Caco-2 (cell line): ENCODE data around the gene MEX3A. TPM values are rescaled to one million over a fixed set of nuclear protein-coding genes. Genes with fewer than 3 reads are reported as not detected.

Experiments used
- BruUV-seq: library from RNA; stranded (reverse); fragments of 400-500 nt; replicated peaks from 2 replicates; lab custom pipeline; 2021; lab: Mats Ljungman, UMichigan
- CTCF ChIA-PET: fragments of 300-600 bp; sonication (Branson Sonifier 250); formaldehyde crosslinking; loops from one replicate; lab custom pipeline; 2022; ENCODE audit warnings: antibody characterized with exemption; lab: Charles Lee
- POLR2A ChIA-PET: fragments of 300-600 bp; sonication (Branson Sonifier 250); formaldehyde crosslinking; loops from one replicate; lab custom pipeline; 2022; ENCODE audit warnings: antibody characterized with exemption; lab: Charles Lee
- DNase-seq, 2 experiments: peaks; one replicate each; pipeline versions ENCODE4 v3.0.0 to v3.0.0-alpha.2; 2020 to 2022
- H3K27me3 ChIP-seq: replicated peaks from 2 replicates; pipeline ENCODE4 v1.6.0; 2011; ENCODE audit warnings: low read length; ENCODE audit not compliant: control insufficient read depth, insufficient read depth
- H3K36me3 ChIP-seq: 2 replicates; pipeline ENCODE4 v1.5.1; 2011; ENCODE audit warnings: low read length; ENCODE audit not compliant: control insufficient read depth, insufficient read depth
- H3K4me1 ChIP-seq: fragments of 250-450 bp; sonication (Bioruptor Pico); 2 replicates; pipeline ENCODE4 v1.5.1; 2020; ENCODE audit warnings: mild to moderate bottlenecking
- H3K4me3 ChIP-seq: 2 replicates; pipeline ENCODE4 v1.5.1; 2011; ENCODE audit warnings: low read depth, mild to moderate bottlenecking, control low read depth, low read length
- H3K9me3 ChIP-seq: fragments of 250-450 bp; sonication (Bioruptor Pico); 2 replicates; pipeline ENCODE4 v1.5.1; 2020; ENCODE audit warnings: mild to moderate bottlenecking, moderate library complexity
- H3K27ac Mint-ChIP-seq: one replicate; pipeline ENCODE4 v1.8.0; 2022; ENCODE audit warnings: mixed read lengths; ENCODE audit not compliant: unreplicated experiment
- H3K27me3 Mint-ChIP-seq: one replicate; pipeline ENCODE4 v1.8.0; 2022; ENCODE audit warnings: mixed read lengths; ENCODE audit not compliant: insufficient read depth, unreplicated experiment
- H3K36me3 Mint-ChIP-seq: one replicate; pipeline ENCODE4 v1.8.0; 2022; ENCODE audit warnings: mild to moderate bottlenecking, mixed read lengths; ENCODE audit not compliant: insufficient read depth, unreplicated experiment
- H3K4me1 Mint-ChIP-seq: one replicate; pipeline ENCODE4 v1.8.0; 2022; ENCODE audit warnings: low read depth, mixed read lengths; ENCODE audit not compliant: unreplicated experiment
- H3K4me3 Mint-ChIP-seq: one replicate; pipeline ENCODE4 v1.8.0; 2022; ENCODE audit warnings: mild to moderate bottlenecking, moderate library complexity, mixed read lengths; ENCODE audit not compliant: unreplicated experiment
- H3K9me3 Mint-ChIP-seq: one replicate; pipeline ENCODE4 v1.8.0; 2022; ENCODE audit warnings: mixed read lengths; ENCODE audit not compliant: unreplicated experiment
- CTCF ChIP-seq, 2 experiments: fragments of 200-600 bp in 1 of 2; IDR thresholded peaks; 1 replicate in 1 of 2; 2 replicates in 1 of 2; pipeline versions ENCODE4 v1.5.1 to v1.8.0; 2011 to 2022; ENCODE audit warnings: antibody characterized with exemption in 1 of 2, control low read depth in 1 of 2, inconsistent platforms in 1 of 2, low read depth in 1 of 2, low read length in 1 of 2, mild to moderate bottlenecking in 1 of 2, moderate library complexity in 1 of 2; ENCODE audit not compliant: insufficient read depth in 1 of 2, severe bottlenecking in 1 of 2, unreplicated experiment in 1 of 2
- intact Hi-C: fragments of 100-400 bp; cut with micrococcal nuclease; formaldehyde crosslinking; loops from one replicate; pipeline ENCODE4 v1.10.0; 2022; ENCODE audit not compliant: unreplicated experiment
- total RNA-seq: library from RNA; stranded (reverse); gene quantifications from 2 replicates; pipeline ENCODE4 v1.2.3, GENCODE V29; 2022

The MEX3A gene
- total RNA-seq, 1 experiment from 2014 or later = 8.9 TPM

GRCh38 chr1:156078728-156079127, 3.5 kb downstream of the MEX3A start:
- Histone ChIP-seq H3K36me3 (no peaks in the 10 kb centered on the region; the same call in 1 of the 2 replicates), H3K9me3 (no peaks in the 10 kb centered on the region), H3K4me1 (peaks cover 3% of the 10 kb centered on the region; the same call in 1 of the 2 replicates), H3K4me3 (no peak overlapping the region), H3K27me3 (no peaks in the 10 kb centered on the region)
- intact Hi-C loops = no loop called here
- no TSS peak for BruUV-seq
- Mint-ChIP-seq H3K4me1 (peaks cover 10% of the 10 kb centered on the region), H3K4me3 (no peak overlapping the region), H3K9me3 (no peaks in the 10 kb centered on the region), H3K27me3 (no peaks in the 10 kb centered on the region), H3K36me3 (no peaks in the 10 kb centered on the region), H3K27ac (no peak overlapping the region)
- POLR2A ChIA-PET = interaction anchor here (0.7 kb wide), 1 partner anchor 427 kb away, joined by 3 read pairs; no protein-coding TSS in a partner anchor
- no peak for TF ChIP-seq CTCF (IDR thresholded peaks at IDR 0.05; ENCODE audit: insufficient read depth in 1 of 2, low read depth in 1 of 2, low read length in 1 of 2, severe bottlenecking in 1 of 2, unreplicated experiment in 1 of 2)
- DNase-seq = no peak
- CTCF ChIA-PET = no interaction called here

- no peaks in the 10 kb centered on the region; the same call in 1 of the 2 replicates for H3K36me3 ChIP-seq
- Mint-ChIP-seq H3K36me3 (peaks cover 5% of the 10 kb centered on the region), H3K27me3 (no peaks in the 10 kb centered on the region), H3K27ac (no peak overlapping the region), H3K4me3 (no peak overlapping the region), H3K9me3 (no peaks in the 10 kb centered on the region), H3K4me1 (peaks cover 6% of the 10 kb centered on the region)
- BruUV-seq = no TSS peak
- ChIA-PET POLR2A (no interaction called here), CTCF (no interaction called here)
- no peak overlapping the region for H3K4me3 ChIP-seq
- no peak for DNase-seq
- intact Hi-C loops = no loop called here
- H3K27me3 ChIP-seq = no peaks in the 10 kb centered on the region
- no peak for TF ChIP-seq CTCF (IDR thresholded peaks at IDR 0.05; ENCODE audit: insufficient read depth in 1 of 2, low read depth in 1 of 2, low read length in 1 of 2, severe bottlenecking in 1 of 2, unreplicated experiment in 1 of 2)
- H3K9me3 ChIP-seq = no peaks in the 10 kb centered on the region
- H3K4me1 ChIP-seq = no peaks in the 10 kb centered on the region
These were observed 4.9 kb downstream of the MEX3A start for GRCh38 chr1:156077430-156077760.

- H3K27me3 Mint-ChIP-seq = no peaks in the 10 kb centered on the region
- no peak for TF ChIP-seq CTCF (IDR thresholded peaks at IDR 0.05; ENCODE audit: insufficient read depth in 1 of 2, low read depth in 1 of 2, low read length in 1 of 2, severe bottlenecking in 1 of 2, unreplicated experiment in 1 of 2)
- CTCF ChIA-PET = no interaction called here
- Histone ChIP-seq H3K27me3 (no peaks in the 10 kb centered on the region), H3K4me1 (no peaks in the 10 kb centered on the region), H3K9me3 (no peaks in the 10 kb centered on the region), H3K4me3 (no peak overlapping the region), H3K36me3 (no peaks in the 10 kb centered on the region; the same call in 1 of the 2 replicates)
- no peak for DNase-seq
- intact Hi-C loops = no loop called here
- no TSS peak for BruUV-seq
- peaks cover 6% of the 10 kb centered on the region for H3K4me1 Mint-ChIP-seq
- POLR2A ChIA-PET = no interaction called here
- H3K9me3 Mint-ChIP-seq = no peaks in the 10 kb centered on the region
- peaks cover 11% of the 10 kb centered on the region for H3K36me3 Mint-ChIP-seq
- H3K4me3 Mint-ChIP-seq = no peak overlapping the region
- H3K27ac Mint-ChIP-seq = no peak overlapping the region
These were observed 5.4 kb downstream of the MEX3A start for GRCh38 chr1:156076609-156077429.
